SK-N-SH (cell line): ENCODE data around the gene FXYD5. TPM values are rescaled to one million over a fixed set of nuclear protein-coding genes. Genes with fewer than 3 reads are reported as not detected.
A peak's percentile ranks its signal among the peaks of the same experiment; 100 is the strongest.

Source experiments
- CTCF ChIA-PET: fragments of 300-600, 350-600 bp; formaldehyde crosslinking; extraction: SDS; loops from one replicate; lab custom pipeline; 2021; lab: Yijun Ruan, JAX
- POLR2A ChIA-PET: fragments of 350-600 bp; sonication (Branson Sonifier 250); formaldehyde crosslinking; extraction: SDS; loops from one replicate; lab custom pipeline; 2020; ENCODE audit warnings: antibody characterized with exemption, inconsistent platforms; lab: Yijun Ruan, JAX
- DNase-seq: peaks from one replicate; pipeline ENCODE4 v3.0.0; 2012
- H2AFZ ChIP-seq: fragments of 200-600 bp; sonication (generic); 2 replicates; pipeline ENCODE4 v1.8.1; 2016; ENCODE audit warnings: antibody characterized with exemption, mild to moderate bottlenecking, low read depth
- H3F3A ChIP-seq: fragments of 200-600 bp; sonication (generic); replicated peaks from 2 replicates; pipeline ENCODE3; 2016; ENCODE audit warnings: antibody characterized with exemption, mild to moderate bottlenecking; ENCODE audit not compliant: insufficient read depth
- H3K27ac ChIP-seq, 2 experiments: fragments of 200-500 bp in 1 of 2; fragments of 200-600 bp in 1 of 2; sonication (Bioruptor generic) in 1 of 2; sonication (generic), shearing (Covaris generic) in 1 of 2; 2 replicates each; pipeline versions ENCODE4 v1.5.1 to v1.6.1; 2014 to 2016; ENCODE audit warnings: low read depth in 2 of 2, inconsistent platforms in 1 of 2, low read length in 1 of 2, mild to moderate bottlenecking in 1 of 2, mixed read lengths in 1 of 2
- H3K27me3 ChIP-seq: fragments of 200-600 bp; sonication (generic), shearing (Covaris generic); 2 replicates; pipeline ENCODE4 v1.6.1; 2016; ENCODE audit warnings: mixed run types; ENCODE audit not compliant: insufficient read depth
- H3K36me3 ChIP-seq, 2 experiments: fragments of 200-500 bp in 1 of 2; fragments of 200-600 bp in 1 of 2; sonication (Bioruptor generic) in 1 of 2; sonication (generic) in 1 of 2; replicated peaks in 1 of 2; 2 replicates each; pipeline versions ENCODE3 to v1.5.1; 2014 to 2016; ENCODE audit warnings: low read length in 1 of 2, mild to moderate bottlenecking in 1 of 2; ENCODE audit not compliant: insufficient read depth in 2 of 2, control insufficient read depth in 1 of 2
- H3K4me1 ChIP-seq, 2 experiments: fragments of 200-500 bp in 1 of 2; fragments of 200-600 bp in 1 of 2; sonication (Bioruptor generic) in 1 of 2; sonication (generic), shearing (Covaris generic) in 1 of 2; 2 replicates each; pipeline versions ENCODE4 v1.5.1 to v1.6.1; 2014 to 2016; ENCODE audit warnings: low read depth in 1 of 2, low read length in 1 of 2, mixed run types in 1 of 2; ENCODE audit not compliant: insufficient read depth in 2 of 2, control insufficient read depth in 1 of 2
- H3K4me2 ChIP-seq: fragments of 200-600 bp; sonication (generic), shearing (Covaris generic); 2 replicates; pipeline ENCODE4 v1.6.1; 2017; ENCODE audit warnings: mixed run types
- H3K4me3 ChIP-seq, 2 experiments: fragments of 200-500 bp in 1 of 2; fragments of 200-600 bp in 1 of 2; sonication (Bioruptor generic) in 1 of 2; sonication (generic), shearing (Covaris generic) in 1 of 2; 2 replicates each; pipeline versions ENCODE4 v1.5.1 to v1.8.1; 2014 to 2016; ENCODE audit warnings: low read depth in 2 of 2, inconsistent platforms in 1 of 2, low read length in 1 of 2, mild to moderate bottlenecking in 1 of 2, mixed read lengths in 1 of 2, moderate library complexity in 1 of 2
- H3K79me2 ChIP-seq: fragments of 200-600 bp; sonication (generic); 2 replicates; pipeline ENCODE4 v1.8.1; 2017; ENCODE audit warnings: mild to moderate bottlenecking; ENCODE audit not compliant: insufficient read depth
- H3K9ac ChIP-seq: fragments of 200-600 bp; sonication (generic); 2 replicates; pipeline ENCODE4 v1.6.1; 2017; ENCODE audit warnings: mixed run types
- H3K9me2 ChIP-seq: fragments of 200-600 bp; sonication (generic); 2 replicates; pipeline ENCODE4 v1.6.1; 2017; ENCODE audit warnings: mixed run types
- H3K9me3 ChIP-seq: fragments of 200-600 bp; sonication (generic); 2 replicates; pipeline ENCODE4 v1.6.1; 2017; ENCODE audit warnings: mixed run types, mild to moderate bottlenecking, moderate library complexity
- H4K20me1 ChIP-seq: fragments of 200-600 bp; sonication (generic); 2 replicates; pipeline ENCODE4 v1.6.1; 2017; ENCODE audit warnings: mild to moderate bottlenecking, mixed run types; ENCODE audit not compliant: insufficient read depth
- CHD2 ChIP-seq: fragments of 150-350 bp; IDR thresholded peaks from 2 replicates; pipeline ENCODE4 v1.6.1; 2018; ENCODE audit warnings: low read length; ENCODE audit not compliant: partially characterized antibody
- EP300 ChIP-seq, 2 experiments: IDR thresholded peaks; 2 replicates each; pipeline versions ENCODE4 v1.4.0 to v1.6.1; 2012; ENCODE audit warnings: borderline replicate concordance in 1 of 2, low read depth in 1 of 2, low read length in 1 of 2
- FOSL2 ChIP-seq: IDR thresholded peaks from 2 replicates; pipeline ENCODE4 v1.4.0; 2012; ENCODE audit warnings: low read depth, mild to moderate bottlenecking, moderate library complexity, borderline replicate concordance
- FOXJ3 ChIP-seq: sonication (generic); formaldehyde crosslinking; IDR thresholded peaks from 2 replicates; pipeline ENCODE4 v1.5.1; 2020; ENCODE audit warnings: mild to moderate bottlenecking, missing genetic modification reagents
- FOXM1 ChIP-seq: IDR thresholded peaks from 2 replicates; pipeline ENCODE4 v1.4.0; 2012; ENCODE audit warnings: low read depth, mild to moderate bottlenecking
- GABPA ChIP-seq: IDR thresholded peaks from 2 replicates; pipeline ENCODE4 v1.4.0; 2012; ENCODE audit warnings: low read depth, mild to moderate bottlenecking
- GATA2 ChIP-seq: sonication (generic); formaldehyde crosslinking; IDR thresholded peaks from 2 replicates; pipeline ENCODE4 v1.5.0; 2020; ENCODE audit warnings: mild to moderate bottlenecking, missing genetic modification reagents
- MEF2A ChIP-seq: IDR thresholded peaks from 2 replicates; pipeline ENCODE4 v1.4.0; 2012; ENCODE audit warnings: low read depth, borderline replicate concordance
- NFIC ChIP-seq: IDR thresholded peaks from 2 replicates; pipeline ENCODE4 v1.4.0; 2012; ENCODE audit warnings: borderline replicate concordance
- NRF1 ChIP-seq: IDR thresholded peaks from 2 replicates; pipeline ENCODE4 v1.6.1; 2012; ENCODE audit warnings: low read depth, mild to moderate bottlenecking, low read length
- PBX3 ChIP-seq: IDR thresholded peaks from 2 replicates; pipeline ENCODE4; 2012
- POLR2AphosphoS5 ChIP-seq: IDR thresholded peaks from 2 replicates; pipeline ENCODE4 v1.6.1; 2012; ENCODE audit warnings: low read depth, low read length
- RAD21 ChIP-seq: IDR thresholded peaks from 2 replicates; pipeline ENCODE4 v1.6.1; 2012; ENCODE audit warnings: mild to moderate bottlenecking, low read length
- RCOR1 ChIP-seq: fragments of 150-350 bp; IDR thresholded peaks from 2 replicates; pipeline ENCODE4 v1.6.1; 2017; ENCODE audit warnings: antibody characterized with exemption, low read length
- REST ChIP-seq: IDR thresholded peaks from 2 replicates; pipeline ENCODE4 v1.6.1; 2012; ENCODE audit warnings: mild to moderate bottlenecking, low read depth, low read length, moderate library complexity
- TAF1 ChIP-seq: IDR thresholded peaks from 2 replicates; pipeline ENCODE4 v1.6.1; 2012; ENCODE audit warnings: low read depth, mild to moderate bottlenecking, low read length, moderate library complexity, borderline replicate concordance
- TCF12 ChIP-seq: IDR thresholded peaks from 2 replicates; pipeline ENCODE4 v1.4.0; 2012
- USF2 ChIP-seq: fragments of 150-350 bp; IDR thresholded peaks from 2 replicates; pipeline ENCODE4 v1.6.1; 2017; ENCODE audit warnings: antibody characterized with exemption, low read length, low read depth, borderline replicate concordance
- YY1 ChIP-seq: IDR thresholded peaks from 2 replicates; pipeline ENCODE4 v1.4.0; 2012; ENCODE audit warnings: low read depth, mild to moderate bottlenecking
- WGBS: methylation state at CpG from one replicate; pipeline ENCODE4 v1.1.6; 2017; ENCODE audit warnings: low lambda C conversion rate; 5-methylcytosine and 5-hydroxymethylcytosine counted together
- polyA plus RNA-seq, 3 experiments: library from polyadenylated mRNA; depleted of rRNA; stranded (reverse); fragments of >200 nt; gene quantifications; 2 replicates each; pipeline ENCODE4 v1.2.3, GENCODE V29; 2012
- TF ChIP-seq, protein P1 (sequence below): IDR thresholded peaks from 2 replicates; pipeline ENCODE4 v1.4.0; 2012; ENCODE audit warnings: low read depth
- TF ChIP-seq, protein P2 (sequence below): IDR thresholded peaks from 2 replicates; pipeline ENCODE4 v1.4.0; 2012; ENCODE audit warnings: low read depth, borderline replicate concordance
- TF ChIP-seq, protein P3 (sequence below): IDR thresholded peaks from 2 replicates; pipeline ENCODE4 v1.4.0; 2012; ENCODE audit warnings: low read depth, borderline replicate concordance
- TF ChIP-seq, protein P4 (sequence below): fragments of 200-600 bp; sonication (generic); IDR thresholded peaks from 2 replicates; pipeline ENCODE4 v1.6.1; 2017; ENCODE audit warnings: antibody characterized with exemption, mild to moderate bottlenecking, moderate library complexity

The FXYD5 gene
- polyA plus RNA-seq, 1 of the 3 experiments (the other 2 are of a cell fraction), result 195 TPM

GRCh38 chr19:35142606-35143230 lies 11.8 kb upstream of the FXYD5 start:
- Histone ChIP-seq H3K36me3 (no peaks in the 10 kb centered on the region), H3K9me3 (no peaks in the 10 kb centered on the region), H3K27me3 (peaks cover 33% of the 10 kb centered on the region; the same call in 1 of the 2 replicates), H3K4me3 (peak overlapping the region in 1 of 2 experiments; percentile 34; a peak in 2 of 4 replicates), H3K4me1 (peaks cover 0 to 25% of the 10 kb centered on the region in 2 experiments; a peak in 2 of 4 replicates), H3K4me2 (peak overlapping the region; percentile 73), H3K79me2 (no peaks in the 10 kb centered on the region), H3K9ac (no peak overlapping the region), H2AFZ (no peak overlapping the region), H3K27ac (no peak overlapping the region), H3F3A (peaks cover 6% of the 10 kb centered on the region), H4K20me1 (no peaks in the 10 kb centered on the region), H3K9me2 (no peaks in the 10 kb centered on the region)
- ChIA-PET POLR2A (no interaction called here), CTCF (interaction anchor here (0.7 to 5.1 kb wide), 32 partner anchors 10 to 215 kb away, joined by 3 to 59 read pairs (median 5); partner anchors contain the start of genes FFAR3 and FXYD5)
- 2% methylated on average over 30 of the region's 46 CpGs for WGBS
- DNase-seq, result peak; percentile 91
- TF ChIP-seq, protein P1, sequence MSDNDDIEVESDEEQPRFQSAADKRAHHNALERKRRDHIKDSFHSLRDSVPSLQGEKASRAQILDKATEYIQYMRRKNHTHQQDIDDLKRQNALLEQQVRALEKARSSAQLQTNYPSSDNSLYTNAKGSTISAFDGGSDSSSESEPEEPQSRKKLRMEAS, result no peak
- TF ChIP-seq MEF2A (no peak), NRF1 (no peak), GATA2 (no peak), YY1 (no peak), REST (no peak), USF2 (no peak), GABPA (no peak), TCF12 (no peak), FOSL2 (no peak), RAD21 (peak; percentile 28; the same call in 1 of the 2 replicates), CHD2 (no peak), FOXM1 (no peak), POLR2AphosphoS5 (no peak), PBX3 (no peak), FOXJ3 (CRISPR knock-in tag) (no peak), TAF1 (no peak), RCOR1 (no peak), NFIC (no peak), EP300 (IDR thresholded peaks at IDR 0.05; ENCODE audit: borderline replicate concordance in 1 of 2, low read depth in 1 of 2, low read length in 1 of 2) (no peak)
- TF ChIP-seq, protein P2, sequence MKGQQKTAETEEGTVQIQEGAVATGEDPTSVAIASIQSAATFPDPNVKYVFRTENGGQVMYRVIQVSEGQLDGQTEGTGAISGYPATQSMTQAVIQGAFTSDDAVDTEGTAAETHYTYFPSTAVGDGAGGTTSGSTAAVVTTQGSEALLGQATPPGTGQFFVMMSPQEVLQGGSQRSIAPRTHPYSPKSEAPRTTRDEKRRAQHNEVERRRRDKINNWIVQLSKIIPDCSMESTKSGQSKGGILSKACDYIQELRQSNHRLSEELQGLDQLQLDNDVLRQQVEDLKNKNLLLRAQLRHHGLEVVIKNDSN, result no peak
- TF ChIP-seq, protein P3, sequence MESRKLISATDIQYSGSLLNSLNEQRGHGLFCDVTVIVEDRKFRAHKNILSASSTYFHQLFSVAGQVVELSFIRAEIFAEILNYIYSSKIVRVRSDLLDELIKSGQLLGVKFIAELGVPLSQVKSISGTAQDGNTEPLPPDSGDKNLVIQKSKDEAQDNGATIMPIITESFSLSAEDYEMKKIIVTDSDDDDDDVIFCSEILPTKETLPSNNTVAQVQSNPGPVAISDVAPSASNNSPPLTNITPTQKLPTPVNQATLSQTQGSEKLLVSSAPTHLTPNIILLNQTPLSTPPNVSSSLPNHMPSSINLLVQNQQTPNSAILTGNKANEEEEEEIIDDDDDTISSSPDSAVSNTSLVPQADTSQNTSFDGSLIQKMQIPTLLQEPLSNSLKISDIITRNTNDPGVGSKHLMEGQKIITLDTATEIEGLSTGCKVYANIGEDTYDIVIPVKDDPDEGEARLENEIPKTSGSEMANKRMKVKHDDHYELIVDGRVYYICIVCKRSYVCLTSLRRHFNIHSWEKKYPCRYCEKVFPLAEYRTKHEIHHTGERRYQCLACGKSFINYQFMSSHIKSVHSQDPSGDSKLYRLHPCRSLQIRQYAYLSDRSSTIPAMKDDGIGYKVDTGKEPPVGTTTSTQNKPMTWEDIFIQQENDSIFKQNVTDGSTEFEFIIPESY, result no peak
- TF ChIP-seq, protein P4, sequence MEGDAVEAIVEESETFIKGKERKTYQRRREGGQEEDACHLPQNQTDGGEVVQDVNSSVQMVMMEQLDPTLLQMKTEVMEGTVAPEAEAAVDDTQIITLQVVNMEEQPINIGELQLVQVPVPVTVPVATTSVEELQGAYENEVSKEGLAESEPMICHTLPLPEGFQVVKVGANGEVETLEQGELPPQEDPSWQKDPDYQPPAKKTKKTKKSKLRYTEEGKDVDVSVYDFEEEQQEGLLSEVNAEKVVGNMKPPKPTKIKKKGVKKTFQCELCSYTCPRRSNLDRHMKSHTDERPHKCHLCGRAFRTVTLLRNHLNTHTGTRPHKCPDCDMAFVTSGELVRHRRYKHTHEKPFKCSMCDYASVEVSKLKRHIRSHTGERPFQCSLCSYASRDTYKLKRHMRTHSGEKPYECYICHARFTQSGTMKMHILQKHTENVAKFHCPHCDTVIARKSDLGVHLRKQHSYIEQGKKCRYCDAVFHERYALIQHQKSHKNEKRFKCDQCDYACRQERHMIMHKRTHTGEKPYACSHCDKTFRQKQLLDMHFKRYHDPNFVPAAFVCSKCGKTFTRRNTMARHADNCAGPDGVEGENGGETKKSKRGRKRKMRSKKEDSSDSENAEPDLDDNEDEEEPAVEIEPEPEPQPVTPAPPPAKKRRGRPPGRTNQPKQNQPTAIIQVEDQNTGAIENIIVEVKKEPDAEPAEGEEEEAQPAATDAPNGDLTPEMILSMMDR, result peak; percentile 36; the same call in 1 of the 2 replicates
